ENCODE data around the gene ZBTB17. TPM values are rescaled to one million over a fixed set of nuclear protein-coding genes. Genes with fewer than 3 reads are reported as not detected.

The ZBTB17 gene
- total and polyA plus RNA-seq, 9 of the 15 experiments (the other 6 are each of a cell fraction or from before 2014, with no cell fraction given): 1.1 to 53.4 (median 29.6) TPM

DNA sequence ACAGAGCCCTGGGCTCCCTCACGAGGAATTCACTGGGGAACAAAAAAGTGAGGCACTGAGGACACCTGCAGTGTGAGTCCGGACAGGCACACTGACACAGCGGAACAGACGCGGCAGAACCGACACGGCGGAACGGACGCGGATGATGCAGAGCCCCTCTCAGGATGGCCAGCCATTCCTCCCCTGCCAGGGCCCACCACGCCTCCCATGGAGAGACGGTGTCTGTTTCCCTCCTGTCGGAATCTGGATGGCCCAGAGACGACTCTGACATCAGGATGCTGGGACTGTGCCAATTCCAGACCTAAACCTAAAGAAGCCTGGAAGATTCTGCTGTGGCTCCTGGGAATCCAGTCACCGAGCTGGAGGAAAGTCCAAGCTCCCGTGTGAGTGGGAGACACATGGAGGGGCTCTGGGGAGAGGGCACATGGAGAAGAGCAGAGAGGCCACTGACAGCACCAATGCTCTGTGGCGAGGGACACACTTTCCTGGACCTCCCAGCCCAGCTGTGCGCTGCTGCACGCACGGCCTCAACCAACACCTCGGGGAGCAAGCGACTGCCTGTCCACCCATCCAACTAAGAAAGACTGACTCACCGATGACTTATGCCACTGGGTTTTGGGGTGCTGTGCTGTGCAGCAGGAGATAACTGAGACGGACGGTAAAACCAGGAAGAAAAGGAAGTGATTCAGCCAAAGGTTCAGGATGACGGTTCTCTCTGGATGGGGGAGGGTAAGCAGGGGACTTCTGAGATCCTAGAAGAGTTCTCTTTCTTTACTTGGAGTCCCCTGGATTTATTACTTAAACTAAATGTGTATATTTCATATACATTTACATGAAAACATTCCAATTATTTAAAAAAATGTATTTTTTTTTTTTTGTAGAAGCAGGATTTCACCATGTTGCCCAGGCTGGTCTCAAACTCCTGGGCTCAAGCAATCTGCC lies 23.3 kb downstream of the ZBTB17 start (continued):
- TF ChIP-seq FOXA3 (CRISPR knock-in tag; conservative IDR thresholded peaks at IDR 0.05 in 1 of 2, IDR thresholded peaks at IDR 0.05 in 1 of 2) (peak in 1 of 2 experiments; percentile 36; a peak in 1 of 4 replicates), RBM25 (IDR thresholded peaks at IDR 0.05; ENCODE audit: low read depth, low read length, severe bottlenecking) (no peak), NR2C1 (IDR thresholded peaks at IDR 0.05) (peak; percentile 69; the same call in 1 of the 2 replicates), NR2C1 (tag; IDR thresholded peaks at IDR 0.05) (peak; percentile 72), JUNB (CRISPR knock-in tag; conservative IDR thresholded peaks at IDR 0.05) (peak; percentile 86), ZNF586 (CRISPR knock-in tag; conservative IDR thresholded peaks at IDR 0.05) (no peak), NFIC (IDR thresholded peaks at IDR 0.05) (peak; percentile 95), ZNF780A (CRISPR knock-in tag; IDR thresholded peaks at IDR 0.05) (no peak), EWSR1 (IDR thresholded peaks at IDR 0.05; ENCODE audit: borderline replicate concordance, low read depth, partially characterized antibody) (no peak), PTRF (tag; IDR thresholded peaks at IDR 0.05) (0 out of 2 replicates have a peak, but pooled peaks have one; percentile 7), ZBED1 (IDR thresholded peaks at IDR 0.05) (peak; percentile 92), SOX6 (IDR thresholded peaks at IDR 0.05) (peak; percentile 83), MAZ (CRISPR knock-in tag; conservative IDR thresholded peaks at IDR 0.05 in 1 of 2, IDR thresholded peaks at IDR 0.05 in 1 of 2) (peak; percentile 8 to 38; a peak in 2 of 4 replicates), CHD4 (IDR thresholded peaks at IDR 0.05; ENCODE audit: insufficient read depth, insufficient replicate concordance, low read depth, low read length, poor library complexity, severe bottlenecking) (peak; percentile 41), ADNP (tag; IDR thresholded peaks at IDR 0.05) (no peak), POLR3G (IDR thresholded peaks at IDR 0.05; ENCODE audit: extremely low read depth, insufficient read length, insufficient replicate concordance) (no peak), HMG20A (CRISPR knock-in tag; conservative IDR thresholded peaks at IDR 0.05) (no peak)
- TF ChIP-seq, protein P1, sequence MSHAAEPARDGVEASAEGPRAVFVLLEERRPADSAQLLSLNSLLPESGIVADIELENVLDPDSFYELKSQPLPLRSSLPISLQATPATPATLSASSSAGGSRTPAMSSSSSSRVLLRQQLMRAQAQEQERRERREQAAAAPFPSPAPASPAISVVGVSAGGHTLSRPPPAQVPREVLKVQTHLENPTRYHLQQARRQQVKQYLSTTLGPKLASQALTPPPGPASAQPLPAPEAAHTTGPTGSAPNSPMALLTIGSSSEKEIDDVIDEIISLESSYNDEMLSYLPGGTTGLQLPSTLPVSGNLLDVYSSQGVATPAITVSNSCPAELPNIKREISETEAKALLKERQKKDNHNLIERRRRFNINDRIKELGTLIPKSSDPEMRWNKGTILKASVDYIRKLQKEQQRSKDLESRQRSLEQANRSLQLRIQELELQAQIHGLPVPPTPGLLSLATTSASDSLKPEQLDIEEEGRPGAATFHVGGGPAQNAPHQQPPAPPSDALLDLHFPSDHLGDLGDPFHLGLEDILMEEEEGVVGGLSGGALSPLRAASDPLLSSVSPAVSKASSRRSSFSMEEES (CRISPR knock-in tag; IDR thresholded peaks at IDR 0.05): no peak
- TF ChIP-seq, protein P2, sequence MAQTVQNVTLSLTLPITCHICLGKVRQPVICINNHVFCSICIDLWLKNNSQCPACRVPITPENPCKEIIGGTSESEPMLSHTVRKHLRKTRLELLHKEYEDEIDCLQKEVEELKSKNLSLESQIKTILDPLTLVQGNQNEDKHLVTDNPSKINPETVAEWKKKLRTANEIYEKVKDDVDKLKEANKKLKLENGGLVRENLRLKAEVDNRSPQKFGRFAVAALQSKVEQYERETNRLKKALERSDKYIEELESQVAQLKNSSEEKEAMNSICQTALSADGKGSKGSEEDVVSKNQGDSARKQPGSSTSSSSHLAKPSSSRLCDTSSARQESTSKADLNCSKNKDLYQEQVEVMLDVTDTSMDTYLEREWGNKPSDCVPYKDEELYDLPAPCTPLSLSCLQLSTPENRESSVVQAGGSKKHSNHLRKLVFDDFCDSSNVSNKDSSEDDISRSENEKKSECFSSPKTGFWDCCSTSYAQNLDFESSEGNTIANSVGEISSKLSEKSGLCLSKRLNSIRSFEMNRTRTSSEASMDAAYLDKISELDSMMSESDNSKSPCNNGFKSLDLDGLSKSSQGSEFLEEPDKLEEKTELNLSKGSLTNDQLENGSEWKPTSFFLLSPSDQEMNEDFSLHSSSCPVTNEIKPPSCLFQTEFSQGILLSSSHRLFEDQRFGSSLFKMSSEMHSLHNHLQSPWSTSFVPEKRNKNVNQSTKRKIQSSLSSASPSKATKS (CRISPR knock-in tag; IDR thresholded peaks at IDR 0.05): no peak
- TF ChIP-seq, protein P3, sequence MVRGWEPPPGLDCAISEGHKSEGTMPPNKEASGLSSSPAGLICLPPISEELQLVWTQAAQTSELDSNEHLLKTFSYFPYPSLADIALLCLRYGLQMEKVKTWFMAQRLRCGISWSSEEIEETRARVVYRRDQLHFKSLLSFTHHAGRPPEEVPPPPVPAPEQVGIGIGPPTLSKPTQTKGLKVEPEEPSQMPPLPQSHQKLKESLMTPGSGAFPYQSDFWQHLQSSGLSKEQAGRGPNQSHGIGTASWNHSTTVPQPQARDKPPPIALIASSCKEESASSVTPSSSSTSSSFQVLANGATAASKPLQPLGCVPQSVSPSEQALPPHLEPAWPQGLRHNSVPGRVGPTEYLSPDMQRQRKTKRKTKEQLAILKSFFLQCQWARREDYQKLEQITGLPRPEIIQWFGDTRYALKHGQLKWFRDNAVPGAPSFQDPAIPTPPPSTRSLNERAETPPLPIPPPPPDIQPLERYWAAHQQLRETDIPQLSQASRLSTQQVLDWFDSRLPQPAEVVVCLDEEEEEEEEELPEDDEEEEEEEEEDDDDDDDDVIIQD (CRISPR knock-in tag; IDR thresholded peaks at IDR 0.05): no peak
- TF ChIP-seq, protein P4, sequence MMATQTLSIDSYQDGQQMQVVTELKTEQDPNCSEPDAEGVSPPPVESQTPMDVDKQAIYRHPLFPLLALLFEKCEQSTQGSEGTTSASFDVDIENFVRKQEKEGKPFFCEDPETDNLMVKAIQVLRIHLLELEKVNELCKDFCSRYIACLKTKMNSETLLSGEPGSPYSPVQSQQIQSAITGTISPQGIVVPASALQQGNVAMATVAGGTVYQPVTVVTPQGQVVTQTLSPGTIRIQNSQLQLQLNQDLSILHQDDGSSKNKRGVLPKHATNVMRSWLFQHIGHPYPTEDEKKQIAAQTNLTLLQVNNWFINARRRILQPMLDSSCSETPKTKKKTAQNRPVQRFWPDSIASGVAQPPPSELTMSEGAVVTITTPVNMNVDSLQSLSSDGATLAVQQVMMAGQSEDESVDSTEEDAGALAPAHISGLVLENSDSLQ (IDR thresholded peaks at IDR 0.05): peak; percentile 86

Data from K562 (cell line).